Left ventricle myocardium inferior (tissue), 1 donor: ENCODE data around the gene NRG3. TPM values are rescaled to one million over a fixed set of nuclear protein-coding genes. Genes with fewer than 3 reads are reported as not detected.

ENCODE experiments used
- DNase-seq: peaks from one replicate; pipeline ENCODE4 v3.0.0-alpha.2; 2020
- H3K27ac ChIP-seq: fragments of 200-600 bp; replicated peaks from 2 replicates; pipeline ENCODE4 v1.8.0; 2021
- H3K27me3 ChIP-seq: fragments of 200-600 bp; 2 replicates; pipeline ENCODE4 v1.8.0; 2021; ENCODE audit warnings: low read depth
- H3K36me3 ChIP-seq: fragments of 200-600 bp; 2 replicates; pipeline ENCODE4 v1.8.0; 2021
- H3K4me1 ChIP-seq: fragments of 200-600 bp; 2 replicates; pipeline ENCODE4 v1.8.0; 2021
- H3K4me3 ChIP-seq: fragments of 200-600 bp; 2 replicates; pipeline ENCODE4 v1.8.0; 2021; ENCODE audit warnings: mild to moderate bottlenecking, moderate library complexity
- H3K9me3 ChIP-seq: fragments of 200-600 bp; replicated peaks from 2 replicates; pipeline ENCODE4 v1.8.0; 2021
- intact Hi-C: fragments of 100-400 bp; cut with micrococcal nuclease; formaldehyde crosslinking; loops from one replicate; pipeline ENCODE4 v1.11.0; 2022
- total RNA-seq: library from RNA; stranded (reverse); fragmentation: NEBNext Ultra II Directional; extraction: Animal tissue kit (Norgen Biotek cat#: 25700); gene quantifications from one replicate; pipeline ENCODE4 v1.2.1, GENCODE V29; 2021
- TF ChIP-seq, protein P1 (sequence below): fragments of 200-600 bp; IDR thresholded peaks from 2 replicates; pipeline ENCODE4 v1.8.0; 2021; ENCODE audit warnings: antibody characterized with exemption, mild to moderate bottlenecking, borderline replicate concordance
- donor health status: DM: no; HTN: yes; CAD: no; lungs with severe emphysema.

Gene NRG3
- total RNA-seq, 1 donor from 2014 or later: 0.11 TPM

DNA sequence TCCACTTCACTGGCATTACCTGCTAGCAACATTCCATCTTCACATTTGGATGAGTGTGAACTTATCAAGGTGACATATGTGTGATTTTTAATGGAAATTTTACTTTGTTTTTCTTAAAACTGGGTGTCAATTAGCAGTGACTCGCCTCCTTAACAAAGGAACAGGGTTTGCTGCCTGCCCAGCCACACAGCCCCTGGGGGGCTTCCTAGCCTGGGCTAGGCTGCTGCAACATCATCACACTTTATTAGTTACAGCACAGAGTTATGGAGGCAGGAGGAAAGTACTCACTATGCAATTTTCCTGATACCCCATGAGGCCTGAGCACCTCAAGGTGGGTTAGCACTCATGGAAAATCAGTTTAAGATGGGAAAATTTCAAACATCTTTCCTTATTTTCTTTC is 861.3 kb downstream of the NRG3 start:
- intact Hi-C loops: no loop called here
- DNase-seq: no peak

DNA sequence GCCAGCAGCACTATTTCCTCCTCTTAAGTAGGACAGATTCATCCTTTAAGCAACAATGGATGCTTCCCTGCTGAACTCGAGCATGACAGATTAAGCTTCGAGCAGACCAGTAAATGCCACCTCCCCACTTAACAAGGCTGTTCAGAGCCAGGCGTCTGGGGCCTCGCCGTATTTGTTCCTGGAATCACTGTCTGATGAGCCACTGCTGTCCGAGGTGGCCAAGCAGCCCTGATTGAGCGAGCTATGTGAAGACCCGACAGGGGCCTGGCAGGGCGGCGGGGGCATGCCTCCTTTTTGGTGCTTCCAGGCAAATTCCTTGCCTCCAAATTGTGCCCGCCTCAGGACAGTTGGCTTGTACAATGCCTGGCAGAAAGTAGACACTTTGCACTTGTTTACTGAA is 862.6 kb downstream of the NRG3 start:
- H3K4me1 ChIP-seq: no peaks in the 10 kb centered on the region
- intact Hi-C loops: no loop called here
- no peak for DNase-seq

More for the DNA sequence above, 861.3 kb downstream of the NRG3 start:
- Histone ChIP-seq H3K9me3 (peaks cover 5% of the 10 kb centered on the region), H3K4me3 (no peak overlapping the region), H3K36me3 (no peaks in the 10 kb centered on the region), H3K4me1 (no peaks in the 10 kb centered on the region), H3K27ac (no peak overlapping the region), H3K27me3 (no peaks in the 10 kb centered on the region)
- TF ChIP-seq, protein P1, sequence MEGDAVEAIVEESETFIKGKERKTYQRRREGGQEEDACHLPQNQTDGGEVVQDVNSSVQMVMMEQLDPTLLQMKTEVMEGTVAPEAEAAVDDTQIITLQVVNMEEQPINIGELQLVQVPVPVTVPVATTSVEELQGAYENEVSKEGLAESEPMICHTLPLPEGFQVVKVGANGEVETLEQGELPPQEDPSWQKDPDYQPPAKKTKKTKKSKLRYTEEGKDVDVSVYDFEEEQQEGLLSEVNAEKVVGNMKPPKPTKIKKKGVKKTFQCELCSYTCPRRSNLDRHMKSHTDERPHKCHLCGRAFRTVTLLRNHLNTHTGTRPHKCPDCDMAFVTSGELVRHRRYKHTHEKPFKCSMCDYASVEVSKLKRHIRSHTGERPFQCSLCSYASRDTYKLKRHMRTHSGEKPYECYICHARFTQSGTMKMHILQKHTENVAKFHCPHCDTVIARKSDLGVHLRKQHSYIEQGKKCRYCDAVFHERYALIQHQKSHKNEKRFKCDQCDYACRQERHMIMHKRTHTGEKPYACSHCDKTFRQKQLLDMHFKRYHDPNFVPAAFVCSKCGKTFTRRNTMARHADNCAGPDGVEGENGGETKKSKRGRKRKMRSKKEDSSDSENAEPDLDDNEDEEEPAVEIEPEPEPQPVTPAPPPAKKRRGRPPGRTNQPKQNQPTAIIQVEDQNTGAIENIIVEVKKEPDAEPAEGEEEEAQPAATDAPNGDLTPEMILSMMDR: no peak

DNA sequence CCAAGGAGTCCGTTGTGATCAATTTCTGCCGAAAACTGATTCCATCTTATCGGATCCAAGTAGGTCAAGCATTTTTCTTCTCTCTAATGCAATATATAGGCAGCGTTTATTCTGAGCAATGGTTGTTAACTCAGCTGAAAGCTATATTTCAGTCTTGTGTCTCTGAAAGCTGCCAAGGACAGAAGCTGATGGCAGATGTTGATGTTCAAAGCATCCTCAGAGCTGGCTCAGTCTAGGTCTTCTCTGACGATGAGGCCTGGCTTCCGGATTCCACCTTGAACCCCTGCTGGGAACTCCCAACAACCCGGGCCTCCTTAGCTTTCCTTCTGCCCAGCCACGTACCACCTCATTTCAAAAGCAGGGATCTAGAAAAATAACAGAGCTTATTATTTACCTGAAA is 863.6 kb downstream of the NRG3 start:
- TF ChIP-seq, protein P1: no peak
- no peak for DNase-seq
- H3K9me3 ChIP-seq: peaks cover 5% of the 10 kb centered on the region
- no peak overlapping the region for H3K4me3 ChIP-seq
- intact Hi-C loops: no loop called here
- H3K27ac ChIP-seq: no peak overlapping the region
- H3K36me3 ChIP-seq: no peaks in the 10 kb centered on the region
- H3K27me3 ChIP-seq: no peaks in the 10 kb centered on the region
- no peaks in the 10 kb centered on the region for H3K4me1 ChIP-seq

More for the DNA sequence above, 862.6 kb downstream of the NRG3 start:
- Histone ChIP-seq H3K27ac (no peak overlapping the region), H3K27me3 (no peaks in the 10 kb centered on the region), H3K4me3 (no peak overlapping the region), H3K36me3 (no peaks in the 10 kb centered on the region), H3K9me3 (peaks cover 5% of the 10 kb centered on the region)
- TF ChIP-seq, protein P1: no peak

DNA sequence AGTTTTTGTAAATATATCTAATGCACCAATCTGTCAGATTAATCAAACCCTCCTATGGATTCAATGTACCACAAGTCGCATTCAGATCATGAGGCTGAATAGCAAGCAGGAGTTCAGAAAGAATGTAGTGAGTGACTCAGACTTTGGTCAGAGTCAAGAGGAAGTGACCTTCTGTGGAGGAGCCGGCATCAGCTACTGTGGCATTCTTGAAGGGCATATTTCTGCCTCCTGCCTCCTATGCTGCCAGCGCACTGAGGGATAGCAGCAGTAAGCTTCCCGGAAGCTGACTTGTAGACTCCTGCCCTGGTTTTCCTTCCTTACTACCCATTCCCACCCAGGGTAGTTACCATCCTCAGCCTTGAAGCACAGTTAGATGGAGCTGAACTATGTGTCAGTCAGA is 867.5 kb downstream of the NRG3 start:
- no peaks in the 10 kb centered on the region for H3K27me3 ChIP-seq
- H3K36me3 ChIP-seq: no peaks in the 10 kb centered on the region
- DNase-seq: no peak
- H3K9me3 ChIP-seq: peaks cover 5% of the 10 kb centered on the region
- no peak overlapping the region for H3K27ac ChIP-seq
- H3K4me1 ChIP-seq: no peaks in the 10 kb centered on the region
- H3K4me3 ChIP-seq: no peak overlapping the region
- intact Hi-C loops: no loop called here
- TF ChIP-seq, protein P1: no peak

DNA sequence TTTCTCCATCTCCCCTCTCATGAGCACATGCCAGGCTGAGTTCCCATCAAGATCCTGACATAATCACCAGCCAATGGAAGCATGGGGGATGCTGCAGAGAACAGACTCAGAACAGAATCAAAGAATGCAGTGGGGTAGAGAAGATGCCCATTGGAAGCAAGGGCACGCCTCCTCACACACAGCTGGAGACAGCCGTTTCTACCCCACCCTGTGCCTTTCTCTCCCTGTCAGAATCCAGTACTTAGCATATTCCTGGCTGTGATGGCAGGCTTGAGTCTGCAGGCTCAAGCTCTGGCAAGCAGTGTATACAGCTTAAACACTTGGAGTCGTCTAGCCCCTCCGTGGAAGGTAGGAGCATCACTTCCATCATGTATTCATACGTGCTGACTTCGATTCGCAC is 867.9 kb downstream of the NRG3 start:
- DNase-seq: no peak
- no peaks in the 10 kb centered on the region for H3K4me1 ChIP-seq
- no peak overlapping the region for H3K27ac ChIP-seq
- no peaks in the 10 kb centered on the region for H3K36me3 ChIP-seq
- H3K4me3 ChIP-seq: no peak overlapping the region
- TF ChIP-seq, protein P1: no peak
- H3K9me3 ChIP-seq: peaks cover 5% of the 10 kb centered on the region
- no peaks in the 10 kb centered on the region for H3K27me3 ChIP-seq
- intact Hi-C loops: no loop called here

DNA sequence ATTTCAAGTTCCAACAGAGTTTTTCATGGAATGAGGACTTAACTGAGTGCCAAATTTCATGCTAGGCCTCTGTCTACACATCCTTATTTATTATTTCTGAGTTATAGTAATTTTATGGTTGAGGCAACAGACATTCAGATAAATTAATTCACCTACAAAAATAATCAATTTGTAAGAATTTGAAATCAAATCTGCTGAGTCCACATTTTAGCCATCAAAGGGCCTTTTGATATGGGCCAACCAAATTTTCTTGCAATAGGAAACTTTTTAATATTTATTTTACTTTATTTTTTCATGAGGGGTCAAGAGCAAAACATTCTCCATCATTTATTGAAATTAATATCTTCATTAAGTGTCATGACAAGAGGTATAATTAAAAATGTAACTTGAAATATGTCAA is 875.5 kb downstream of the NRG3 start:
- no peaks in the 10 kb centered on the region for H3K4me1 ChIP-seq
- no peak for DNase-seq
- intact Hi-C loops: no loop called here
- no peaks in the 10 kb centered on the region for H3K9me3 ChIP-seq
- H3K4me3 ChIP-seq: no peak overlapping the region
- TF ChIP-seq, protein P1: no peak
- H3K27ac ChIP-seq: no peak overlapping the region
- H3K27me3 ChIP-seq: no peaks in the 10 kb centered on the region
- no peaks in the 10 kb centered on the region for H3K36me3 ChIP-seq
